ENCODE data around the gene TIMM22.
"Not testable (repeated sequence)": the region's sequence is repeated elsewhere in the genome, so short reads cannot be mapped to it uniquely, and the experiment has no call there.

Gene TIMM22

DNA sequence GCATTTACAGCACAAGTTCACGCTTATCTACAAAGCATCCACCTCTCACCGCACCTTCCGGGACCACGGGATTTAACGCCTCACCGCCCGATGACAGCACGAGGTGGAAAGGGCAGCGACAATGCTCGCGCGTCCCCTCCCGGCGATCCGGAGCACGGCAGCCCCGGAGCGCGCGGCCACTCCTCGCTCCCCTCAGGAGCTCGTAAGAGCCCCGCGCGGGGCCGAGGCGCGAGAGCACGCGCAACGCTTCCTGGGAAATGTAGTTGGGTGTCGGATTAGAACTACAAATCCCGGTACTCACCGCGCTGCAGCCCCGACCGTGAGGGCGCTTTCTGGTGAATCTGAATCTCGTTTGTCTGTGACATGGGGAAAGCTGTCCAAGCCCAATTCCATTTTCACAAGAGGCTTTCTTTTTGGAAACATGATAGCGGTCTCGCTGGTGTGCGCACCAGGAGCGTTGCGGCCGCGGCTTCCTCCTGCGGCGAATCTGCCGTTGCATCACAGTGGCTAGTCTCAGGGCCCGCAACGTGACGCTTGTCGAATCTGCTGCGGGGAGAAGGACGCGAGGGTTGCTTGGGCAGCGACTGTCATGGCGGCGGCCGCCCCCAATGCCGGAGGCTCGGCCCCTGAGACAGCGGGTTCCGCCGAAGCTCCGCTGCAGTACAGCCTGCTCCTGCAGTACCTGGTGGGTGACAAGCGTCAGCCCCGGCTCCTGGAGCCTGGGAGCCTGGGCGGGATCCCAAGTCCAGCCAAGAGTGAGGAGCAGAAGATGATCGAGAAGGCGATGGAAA lies at the start of gene TIMM22:
Gene TIMM22 (plus strand): TSS at position 576 of the 791 bp plus-strand sequence. CDS start 14 bp downstream, at position 590.
- DNase-seq (ENCODE audit: low read depth): peak; percentile 94

DNA sequence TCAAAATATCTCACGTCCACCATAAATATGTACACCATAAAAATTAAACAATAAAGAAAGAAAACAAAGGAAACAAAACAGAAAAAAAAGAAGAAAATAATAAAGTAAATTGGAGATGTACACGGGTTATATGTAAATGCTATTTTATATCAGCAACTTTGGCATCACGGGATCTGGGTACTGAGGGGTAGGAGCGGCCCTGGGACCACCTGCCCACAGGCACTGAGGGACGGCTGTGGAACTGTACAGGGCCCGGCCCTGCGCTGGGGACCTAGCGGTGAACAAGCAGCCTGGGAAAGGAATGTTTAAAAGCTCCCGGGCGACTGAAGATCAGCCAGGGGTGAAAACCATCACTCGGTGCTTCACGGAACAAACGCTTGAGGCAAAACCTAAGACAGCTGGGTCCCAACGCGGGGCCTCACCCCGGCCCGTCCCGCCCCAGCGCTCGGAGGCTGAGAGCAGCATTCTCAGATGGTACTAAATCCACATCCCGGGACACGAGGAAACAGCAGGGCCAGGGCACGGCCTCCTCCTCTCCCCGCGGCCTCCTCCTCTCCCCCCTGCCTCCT lies 48.6 kb upstream of the TIMM22 start:
- DNase-seq (ENCODE audit: low read depth): no peak

DNA sequence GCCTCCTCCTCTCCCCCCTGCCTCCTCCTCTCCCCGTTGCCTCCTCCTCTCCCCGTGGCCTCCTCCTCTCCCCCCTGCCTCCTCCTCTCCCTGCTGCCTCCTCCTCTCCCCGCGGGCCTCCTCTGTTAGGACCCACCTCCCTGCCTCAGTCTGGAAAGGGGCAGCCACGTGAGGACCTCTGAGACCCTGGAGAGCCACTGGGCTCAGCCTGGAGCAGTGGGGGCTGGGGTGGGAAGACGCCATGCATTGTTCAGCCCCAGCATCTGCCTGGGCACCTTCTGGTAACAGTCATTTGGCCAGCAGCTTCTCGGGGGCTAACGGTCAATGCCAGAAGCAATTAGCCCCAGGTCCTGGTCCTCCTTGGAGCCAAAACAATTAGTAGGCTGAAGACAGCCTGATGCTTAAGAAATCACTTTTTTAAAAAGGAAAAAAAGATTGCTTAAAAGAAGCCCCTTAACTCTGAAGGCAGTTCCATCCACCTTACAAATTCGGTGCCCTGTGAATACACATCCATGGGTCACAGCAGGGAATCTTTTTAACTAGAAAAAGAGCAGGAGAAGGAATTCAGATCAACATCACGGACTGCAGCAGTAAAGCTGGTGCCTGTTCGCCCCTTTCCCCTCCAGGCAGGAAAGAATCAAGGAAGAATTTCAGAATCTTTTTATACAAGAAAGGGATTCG lies 47.2 kb upstream of the TIMM22 start:
- DNase-seq (ENCODE audit: low read depth): no peak

DNA sequence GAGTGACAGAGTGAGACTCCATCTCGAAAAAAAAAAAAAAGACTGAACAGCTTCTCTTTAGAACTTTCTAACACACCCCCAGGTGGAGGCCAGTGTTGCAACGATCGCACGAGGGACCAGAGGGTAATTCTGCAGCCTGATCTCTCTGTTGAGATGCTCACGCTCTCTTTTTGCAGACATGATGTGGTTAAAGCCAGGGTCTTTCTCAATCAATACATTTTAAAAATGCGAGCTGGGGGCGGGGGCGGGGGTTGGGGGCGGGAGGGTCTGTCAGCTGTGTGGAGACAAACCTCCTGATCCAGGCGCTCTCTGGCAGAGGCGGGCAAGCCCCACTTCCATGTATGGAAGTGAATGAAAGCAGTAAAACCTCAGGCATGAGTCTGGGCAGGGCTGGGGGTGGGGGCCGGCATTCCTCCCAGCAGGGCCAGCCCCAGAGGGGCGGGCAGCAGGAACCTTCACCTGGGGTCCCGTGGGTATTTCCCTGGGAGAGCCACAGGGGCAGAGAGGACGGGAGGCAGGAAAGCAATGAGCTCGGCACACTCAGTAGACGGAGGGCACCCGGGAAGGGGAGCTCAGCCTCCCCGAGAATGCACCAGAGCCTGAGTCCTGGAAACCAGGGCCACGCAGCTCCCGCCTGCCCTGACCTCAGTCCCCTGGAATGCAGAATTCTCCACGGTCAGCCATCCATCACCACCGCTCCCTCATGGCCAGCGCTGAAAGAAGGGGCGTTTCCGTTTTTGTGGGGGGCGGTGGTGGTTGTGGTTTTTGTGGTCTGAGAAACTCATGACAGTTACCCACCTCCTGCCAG lies 45.4 kb upstream of the TIMM22 start:
- peak; percentile 37 for DNase-seq (ENCODE audit: low read depth)

DNA sequence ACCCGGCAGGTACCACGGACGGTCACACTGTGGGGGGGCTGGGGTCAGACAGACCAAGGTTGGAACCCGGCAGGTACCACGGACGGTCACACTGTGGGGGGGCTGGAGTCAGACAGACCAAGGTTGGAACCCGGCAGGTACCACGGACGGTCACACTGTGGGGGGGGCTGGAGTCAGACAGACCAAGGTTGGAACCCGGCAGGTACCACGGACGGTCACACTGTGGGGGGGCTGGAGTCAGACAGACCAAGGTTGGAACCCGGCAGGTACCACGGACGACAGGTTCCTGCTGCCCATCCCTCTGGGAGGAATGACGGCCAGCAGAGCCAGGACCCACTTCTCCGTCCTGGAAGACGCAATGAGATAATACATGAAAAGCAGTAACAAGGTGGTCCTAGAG lies 44.3 kb upstream of the TIMM22 start:
- DNase-seq (ENCODE audit: low read depth): not testable (repeated sequence)

DNA sequence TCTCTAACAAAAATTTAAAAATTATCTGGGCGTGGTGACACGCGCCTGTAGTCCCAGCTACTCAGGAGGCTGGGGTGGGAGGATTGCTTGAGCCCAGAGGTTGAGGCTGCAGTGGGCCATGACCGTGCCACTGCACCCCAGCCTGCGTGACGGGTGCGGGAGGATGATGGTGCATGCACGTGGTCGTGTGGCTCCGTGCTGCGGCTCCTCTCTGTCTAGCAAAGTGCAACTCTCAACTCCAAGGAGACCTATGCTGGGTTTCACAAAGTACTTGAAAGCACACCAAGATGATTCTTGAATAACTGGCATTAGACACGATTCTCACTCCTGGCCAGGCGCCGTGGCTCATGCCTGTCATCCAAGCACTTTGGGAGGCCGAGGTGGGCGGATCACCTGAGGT lies 43.2 kb upstream of the TIMM22 start:
- DNase-seq (ENCODE audit: low read depth): no peak

DNA sequence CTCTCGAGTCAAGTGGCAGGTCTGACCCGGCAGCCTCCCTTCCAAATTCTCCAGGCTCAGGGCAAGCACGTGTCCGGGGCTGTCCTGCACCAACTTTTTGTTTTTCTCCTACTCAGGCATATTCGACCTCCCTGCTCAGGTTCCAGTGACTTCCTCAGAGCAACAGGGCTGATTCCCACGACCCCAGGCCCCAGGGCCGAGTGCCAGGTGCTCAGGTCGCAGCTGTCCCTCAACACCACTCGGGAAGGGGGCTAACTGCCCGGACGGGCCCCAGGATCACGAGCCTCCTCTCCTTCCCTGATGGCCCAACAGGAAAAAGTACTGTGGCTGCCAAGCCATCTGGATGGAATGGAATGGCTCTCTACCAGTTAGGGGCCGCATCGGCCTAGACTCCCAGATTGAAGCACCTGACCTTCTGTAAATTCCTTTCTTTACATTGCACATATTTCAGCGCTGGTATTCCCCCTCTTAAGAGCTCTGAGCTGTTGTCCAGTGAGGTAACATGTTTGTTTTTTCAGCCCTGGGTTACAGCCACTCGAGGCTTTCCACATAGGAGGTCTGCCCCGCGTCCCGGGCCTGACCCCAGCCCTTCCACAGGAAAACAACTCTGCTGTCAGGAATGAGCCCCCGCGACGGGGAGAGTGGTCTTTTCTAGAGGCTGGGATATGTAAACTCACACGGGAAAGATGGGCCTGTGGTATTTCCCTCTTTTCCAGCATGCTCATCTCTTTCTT lies 42.3 kb upstream of the TIMM22 start:
- DNase-seq (ENCODE audit: low read depth): no peak

DNA sequence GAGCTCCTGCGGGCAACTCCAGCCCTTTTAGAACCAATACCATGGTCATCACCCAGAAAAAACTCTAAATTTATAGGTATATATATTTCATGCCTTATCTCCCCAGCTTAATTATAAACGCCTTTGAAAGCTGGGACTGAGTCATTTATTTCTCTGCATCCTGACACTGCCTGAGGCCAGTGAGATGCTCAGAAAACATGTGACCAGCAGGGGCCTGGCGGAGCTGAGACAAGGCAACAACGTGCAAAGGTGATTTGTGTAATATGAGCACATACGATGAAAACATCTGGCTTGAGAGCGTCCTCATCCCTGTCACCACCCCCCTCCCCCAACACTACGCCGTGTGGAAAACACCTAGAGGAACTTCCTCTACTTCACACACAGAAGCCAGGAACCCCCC lies 40.0 kb upstream of the TIMM22 start:
- no peak for DNase-seq (ENCODE audit: low read depth)

DNA sequence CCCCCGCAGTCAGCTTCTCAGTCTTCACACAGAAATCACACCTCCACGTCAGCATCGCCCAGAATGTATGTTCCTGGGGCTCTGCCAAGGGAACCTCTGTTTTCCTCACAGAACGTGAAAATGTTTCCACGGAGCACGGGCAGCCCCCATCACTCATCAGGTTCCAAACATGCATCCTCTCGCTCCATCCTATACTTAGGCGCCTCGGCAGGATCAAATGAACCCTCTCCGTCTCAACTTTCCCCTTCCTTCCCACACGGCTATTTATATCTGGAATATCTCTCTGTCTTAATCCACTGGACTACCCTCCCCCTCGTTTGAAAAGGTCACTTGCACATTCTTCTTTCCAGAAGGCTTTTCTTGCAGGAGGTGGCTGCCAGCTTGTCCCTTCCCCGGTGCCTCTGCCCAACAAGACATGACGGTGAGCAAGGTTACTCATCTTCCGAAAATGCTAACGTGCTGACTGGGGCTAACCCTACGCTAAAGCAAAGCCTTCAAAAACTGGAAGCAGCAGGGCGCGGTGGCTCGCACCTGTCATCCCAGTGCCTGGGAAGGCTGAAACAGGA lies 39.0 kb upstream of the TIMM22 start:
- no peak for DNase-seq (ENCODE audit: low read depth)

DNA sequence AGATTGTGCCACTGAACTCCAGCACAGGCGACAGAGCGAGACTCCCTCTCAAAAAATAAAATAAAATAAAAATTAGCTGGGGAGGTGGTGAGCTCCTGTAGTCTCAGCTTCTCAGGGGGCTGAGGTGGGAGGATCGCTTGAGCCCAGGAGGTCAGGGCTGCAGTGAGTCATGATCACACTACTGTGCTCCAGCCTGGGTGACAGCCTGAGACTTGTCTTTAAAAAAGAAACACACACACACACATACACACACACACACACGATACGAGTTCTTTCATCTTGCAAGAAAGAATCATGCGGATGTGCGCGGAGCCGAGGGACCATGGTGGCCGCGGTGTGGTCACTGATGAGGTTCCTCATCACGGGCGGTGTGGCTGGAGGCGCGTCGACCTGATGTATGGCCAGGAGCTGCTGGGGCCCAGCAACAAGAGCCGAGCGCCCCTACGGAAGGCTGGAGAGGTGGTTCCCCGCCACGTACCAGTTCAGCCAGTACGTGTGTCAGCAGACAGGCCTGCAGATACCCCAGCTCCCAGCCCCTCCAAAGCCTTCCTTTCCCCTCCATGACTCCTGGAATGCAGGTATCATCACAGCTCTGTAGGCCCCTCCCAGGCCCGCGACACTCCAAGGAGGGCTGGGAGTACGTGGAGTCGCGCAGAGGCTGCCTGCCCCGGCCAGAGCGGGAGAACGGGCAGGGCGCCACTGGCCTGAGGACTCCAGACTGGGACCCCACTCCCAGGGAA lies 38.0 kb upstream of the TIMM22 start:
- no peak for DNase-seq (ENCODE audit: low read depth)

DNA sequence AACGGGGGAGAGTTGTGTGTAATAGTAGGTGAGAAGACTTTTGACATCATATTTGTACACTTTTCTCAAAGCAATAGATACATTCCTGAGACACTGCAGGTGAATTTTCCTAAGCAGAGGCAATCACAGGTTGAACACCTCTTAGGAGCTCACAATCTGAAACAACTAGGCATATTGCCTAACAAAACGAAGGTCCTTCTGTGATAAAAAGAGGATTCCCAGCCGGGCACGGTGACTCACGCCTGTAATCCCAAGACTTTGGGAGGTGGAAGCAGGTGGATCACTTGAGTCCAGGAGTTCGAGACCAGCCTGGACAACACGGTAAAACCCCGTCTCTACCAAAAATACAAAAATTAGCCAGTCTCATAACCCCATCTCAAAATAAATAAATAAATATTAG lies 34.8 kb upstream of the TIMM22 start:
- DNase-seq (ENCODE audit: low read depth): no peak

DNA sequence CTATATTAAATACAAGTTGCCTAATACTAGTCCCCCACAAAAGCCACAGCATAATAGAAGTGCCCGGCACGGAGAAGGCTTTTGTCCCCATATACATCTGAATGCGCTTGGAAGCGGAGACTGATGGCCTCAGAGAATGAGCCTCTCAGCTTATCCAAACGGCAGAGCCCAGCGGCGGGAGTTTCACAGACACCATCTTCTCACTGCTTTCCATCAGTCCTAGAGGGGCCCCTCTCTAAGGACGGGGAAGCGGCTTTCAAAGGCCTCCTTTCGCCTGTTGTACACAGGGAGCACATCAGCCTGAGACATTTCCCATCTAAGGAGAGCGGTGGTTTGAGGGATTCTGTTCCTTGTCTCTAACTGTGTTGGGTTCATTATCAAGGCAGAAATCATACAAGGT lies 34.3 kb upstream of the TIMM22 start:
- DNase-seq (ENCODE audit: low read depth): no peak

DNA sequence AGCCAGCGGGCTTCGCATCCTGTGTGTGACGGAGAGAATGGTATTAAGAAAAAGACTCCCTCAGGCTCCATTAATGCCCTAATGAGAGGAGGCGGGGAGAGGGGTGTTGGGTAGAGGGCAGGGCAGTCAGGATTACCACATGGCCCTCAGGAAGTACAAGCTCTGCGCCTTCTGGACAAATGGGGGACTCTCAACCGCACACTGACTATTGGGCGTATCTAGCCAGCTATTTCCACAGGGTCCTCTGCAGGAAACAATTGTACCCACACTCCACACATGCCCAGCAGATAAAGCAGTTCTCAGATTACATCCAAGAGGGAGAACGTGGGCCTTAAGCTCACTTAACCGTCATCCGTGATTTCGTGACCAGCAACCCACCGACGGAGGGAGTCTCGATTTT lies 32.1 kb upstream of the TIMM22 start:
- DNase-seq (ENCODE audit: low read depth): no peak

DNA sequence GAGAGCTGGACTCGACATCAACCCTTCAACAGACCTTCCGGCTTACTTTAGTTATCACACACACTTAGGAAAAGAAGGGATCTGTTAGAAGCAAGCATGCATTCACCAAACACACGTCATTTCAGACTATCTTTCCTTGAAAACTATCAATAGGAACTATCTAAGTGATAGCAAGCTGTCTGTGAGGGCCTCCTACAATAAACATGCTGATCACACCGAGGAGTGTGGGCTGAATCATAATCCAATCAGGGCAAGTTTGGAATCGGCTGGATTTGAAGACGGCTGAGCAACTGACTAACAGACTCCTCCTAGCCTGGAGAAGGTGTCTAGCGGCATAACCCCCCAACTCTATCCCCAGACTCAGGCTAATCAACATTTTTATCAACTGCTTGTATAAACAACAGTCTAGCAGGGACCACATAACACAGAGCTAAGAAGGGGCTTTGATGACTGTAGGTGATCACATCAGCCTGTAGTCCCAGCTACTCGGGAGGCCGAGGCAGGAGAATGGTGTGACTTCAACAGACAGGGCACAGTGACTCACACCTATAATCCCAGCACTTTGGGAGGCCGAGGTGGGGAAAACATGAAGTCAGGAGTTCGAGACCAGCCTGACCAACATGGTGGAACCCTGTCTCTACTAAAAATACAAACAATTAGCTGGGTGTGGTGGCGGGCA lies 31.5 kb upstream of the TIMM22 start:
- DNase-seq (ENCODE audit: low read depth): no peak

DNA sequence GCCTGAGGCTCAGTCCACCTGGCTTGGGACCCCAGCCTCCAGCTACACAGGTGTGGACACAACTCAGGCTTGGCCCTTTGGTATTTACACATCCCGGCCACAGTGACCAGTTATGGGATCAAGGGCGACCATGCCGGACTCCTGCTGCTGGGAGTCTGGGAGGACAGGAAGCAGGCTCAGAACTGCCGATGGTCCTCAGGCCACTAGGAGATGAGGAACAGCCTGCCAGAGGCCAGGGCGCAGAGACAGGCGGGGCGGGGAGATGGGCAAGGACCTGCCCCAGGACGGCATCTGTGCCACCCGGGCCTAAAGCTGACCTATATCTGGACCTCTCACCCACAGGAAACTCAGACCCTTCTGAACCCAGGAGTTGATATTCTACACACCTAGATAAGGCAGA lies 29.8 kb upstream of the TIMM22 start:
- no peak for DNase-seq (ENCODE audit: low read depth)

DNA sequence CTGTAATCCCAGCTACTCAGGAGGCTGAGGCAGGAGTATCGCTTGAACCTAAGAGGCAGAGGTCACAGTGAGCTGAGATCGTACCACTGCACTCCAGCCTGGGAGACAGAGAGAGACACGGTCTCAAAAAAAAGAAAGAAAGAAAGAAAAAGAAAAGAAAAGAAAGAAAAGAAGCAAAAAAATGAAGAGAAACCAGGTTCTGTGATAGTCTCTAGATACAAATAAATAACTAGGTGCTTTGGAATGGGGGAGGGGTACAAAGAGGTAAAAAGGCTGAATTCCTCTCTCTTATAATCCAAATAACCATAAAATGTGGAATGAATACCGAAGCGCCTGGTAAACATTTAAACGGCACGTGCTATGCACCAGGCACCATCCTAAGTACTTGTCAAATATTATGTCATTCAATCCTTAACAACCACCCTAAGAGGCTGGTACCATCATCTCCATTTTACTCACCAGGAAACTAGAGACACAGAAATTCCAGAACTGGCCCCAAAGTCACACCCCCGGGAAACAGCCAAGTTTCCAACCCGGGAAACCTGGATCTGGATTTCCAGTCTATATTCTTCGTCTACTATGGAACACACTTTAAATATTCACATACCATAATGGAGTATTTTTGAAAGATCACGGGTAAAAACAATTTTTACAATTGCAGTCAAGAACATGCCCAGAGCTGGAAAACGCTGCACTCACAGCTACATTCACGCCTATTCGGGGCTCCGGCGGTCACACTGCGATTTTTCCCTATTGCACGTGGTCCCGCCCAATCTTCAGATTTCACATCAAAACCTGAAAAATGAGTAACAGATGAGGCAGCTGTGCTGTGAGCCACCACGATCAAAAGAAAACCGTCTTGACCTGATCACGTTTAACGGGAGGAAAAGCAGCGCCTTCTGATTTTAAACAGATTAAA lies 27.9 kb upstream of the TIMM22 start:
- no peak for DNase-seq (ENCODE audit: low read depth)

DNA sequence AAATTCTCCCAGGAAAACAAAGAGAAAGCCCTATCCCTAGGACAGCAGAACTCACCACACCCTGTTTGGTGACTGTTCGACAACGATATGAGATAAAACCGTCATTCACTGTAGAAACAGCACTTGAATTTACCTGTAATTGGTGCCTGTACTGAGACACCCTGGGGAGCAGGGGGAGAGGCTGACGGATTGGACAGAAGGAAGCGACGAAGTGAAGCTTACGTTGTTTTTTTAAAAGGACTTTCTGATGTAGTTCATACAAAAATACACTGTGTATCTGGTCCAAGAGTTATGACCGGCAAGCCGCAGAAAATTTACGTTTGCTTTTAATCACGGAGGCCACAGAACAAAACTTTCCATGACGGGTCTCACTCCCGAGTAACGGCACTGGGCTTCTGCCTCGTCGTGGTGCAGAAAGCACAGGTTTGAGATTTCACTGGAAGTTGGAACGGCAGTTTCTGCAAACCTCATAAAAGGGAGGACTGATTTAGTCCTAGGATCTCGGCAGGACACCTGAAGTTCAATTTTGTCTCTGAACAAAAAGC lies 27.0 kb upstream of the TIMM22 start:
- DNase-seq (ENCODE audit: low read depth): no peak

DNA sequence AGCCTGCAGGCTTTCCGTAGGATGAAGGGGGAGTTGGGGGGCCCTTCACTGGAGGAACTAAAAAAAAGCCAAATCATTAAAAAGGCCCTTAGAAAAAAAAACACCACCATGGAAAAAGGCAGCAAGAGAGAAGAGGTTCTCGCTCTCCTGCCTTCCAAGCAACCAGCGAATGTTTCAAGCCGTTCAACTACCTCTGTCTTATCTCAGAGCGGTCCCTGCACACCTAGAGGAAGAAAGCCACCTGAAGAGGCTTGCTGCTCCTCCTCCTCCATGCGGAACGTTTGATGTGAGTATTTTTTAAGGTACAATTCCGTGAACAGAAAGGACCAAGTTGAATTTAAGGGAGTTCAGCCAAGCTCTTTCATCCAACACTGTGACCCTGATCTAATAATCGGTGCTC lies 26.6 kb upstream of the TIMM22 start:
- no peak for DNase-seq (ENCODE audit: low read depth)

DNA sequence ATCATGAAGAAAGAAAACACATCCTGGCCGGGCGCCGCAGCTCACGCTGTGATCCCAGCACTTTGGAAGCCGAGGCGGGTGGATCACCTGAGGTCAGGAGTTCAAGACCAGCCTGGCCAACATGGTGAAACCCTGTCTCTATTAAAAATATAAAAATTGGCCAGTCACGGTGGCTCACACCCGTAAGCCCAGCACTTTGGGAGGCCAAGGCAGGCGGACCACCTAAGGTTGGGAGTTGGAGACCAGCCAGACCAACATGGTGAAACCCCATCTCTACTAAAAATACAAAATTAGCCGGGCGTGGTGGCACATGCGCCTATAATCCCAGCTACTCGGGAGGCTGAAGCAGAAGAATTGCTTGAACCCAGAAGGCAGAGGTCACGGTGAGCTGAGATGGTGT lies 25.1 kb upstream of the TIMM22 start:
- DNase-seq (ENCODE audit: low read depth): not testable (repeated sequence)

All from HS-5 (cell line).